Activated CD4-positive, CD25-positive, alpha-beta regulatory T cell treated with anti-CD3 and anti-CD28 coated beads, Interleukin-2, amount 50 U/mL, for 16 hours (primary cell): ENCODE results near the gene TLCD4.

ENCODE experiments used
- DNase-seq: peaks from one replicate; pipeline ENCODE4 v3.0.0-alpha.2; 2020; ENCODE audit warnings: low read depth, low spot score

Gene TLCD4

DNA sequence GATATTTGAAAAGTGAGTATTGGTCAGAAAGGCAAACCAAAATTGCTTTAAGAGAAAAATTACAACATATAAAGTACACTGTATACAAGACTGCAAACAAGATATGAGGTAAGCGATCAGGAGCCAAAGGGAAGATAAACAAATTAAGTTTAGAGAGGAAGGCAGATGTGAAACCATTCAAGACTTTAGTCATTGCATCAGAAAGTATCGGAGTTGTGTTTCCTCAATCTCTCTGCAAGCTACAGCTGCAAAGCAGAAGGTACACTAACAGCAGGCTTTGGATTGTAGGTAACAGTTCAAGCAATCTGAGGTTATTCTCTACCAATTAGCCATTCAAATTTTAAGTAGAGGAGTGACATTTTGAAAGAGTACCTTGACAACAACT, 21.3 kb upstream of the TLCD4 start:
- no peak for DNase-seq

DNA sequence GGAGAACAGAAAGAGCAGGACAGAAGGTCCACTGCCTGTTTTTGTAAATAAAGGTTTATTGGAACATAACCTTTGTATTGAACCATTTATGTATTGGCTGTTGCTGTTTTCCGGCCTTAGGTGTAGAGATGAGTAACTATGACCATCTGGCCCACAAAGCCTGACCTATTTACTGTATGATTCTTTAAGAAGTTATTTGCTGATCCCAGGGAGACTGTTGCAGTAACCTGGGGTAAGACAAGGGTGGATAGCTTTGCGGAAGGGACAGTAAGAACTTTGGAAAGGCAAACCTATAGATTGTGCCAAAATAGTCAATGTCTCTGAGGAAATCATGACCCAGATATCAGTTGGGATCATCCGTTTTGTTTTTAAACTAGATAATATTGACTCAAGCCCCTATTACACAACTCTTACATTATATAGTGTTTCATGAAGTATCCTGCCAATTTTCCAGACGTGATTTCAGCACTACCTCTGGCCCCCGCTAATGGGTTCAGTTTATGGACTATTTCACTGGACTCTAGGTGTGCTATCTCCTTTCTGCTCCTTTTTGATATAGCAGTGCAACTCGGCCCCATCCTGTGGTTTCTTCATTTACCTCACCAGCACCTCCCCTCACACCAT, 20.8 kb upstream of the TLCD4 start:
- no peak for DNase-seq

DNA sequence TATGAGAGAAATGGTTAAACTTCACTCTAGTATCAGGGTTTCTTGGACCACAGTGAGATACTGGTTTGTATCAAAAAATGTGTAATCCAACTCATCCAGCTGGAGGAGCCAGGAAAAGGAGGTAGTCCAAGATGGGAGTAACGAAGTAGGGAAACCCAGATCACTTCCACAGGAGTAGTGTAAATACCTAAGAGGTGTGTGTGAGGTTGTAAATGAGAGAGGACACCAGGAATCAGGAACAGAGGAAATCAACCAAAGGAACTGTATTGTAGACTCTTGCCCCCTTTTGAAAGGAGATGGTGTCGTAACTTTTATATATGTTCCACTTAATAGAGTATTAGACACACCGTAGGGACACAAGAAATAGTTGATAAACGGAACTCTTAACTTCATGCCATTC, 19.7 kb upstream of the TLCD4 start:
- DNase-seq, result no peak

DNA sequence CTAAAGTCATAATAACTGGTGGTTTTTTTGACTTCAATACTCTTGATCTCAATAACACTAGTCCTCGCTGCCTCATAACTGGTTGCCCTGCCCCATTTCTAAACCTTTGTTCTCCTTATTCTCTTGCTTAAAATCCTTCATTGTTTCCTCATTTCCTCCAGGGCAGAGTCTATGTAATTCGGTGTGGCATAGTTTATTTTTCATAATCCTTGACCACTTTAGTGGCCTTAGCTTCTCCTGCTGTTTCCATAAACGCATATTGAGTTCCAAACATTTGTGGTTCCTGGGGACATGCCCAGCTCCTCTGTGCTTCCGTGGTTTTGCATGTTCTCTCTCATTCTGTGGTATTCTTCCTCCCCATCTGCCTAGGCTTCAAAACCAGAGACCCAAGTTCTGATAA, 19.0 kb upstream of the TLCD4 start:
- DNase-seq, result no peak

DNA sequence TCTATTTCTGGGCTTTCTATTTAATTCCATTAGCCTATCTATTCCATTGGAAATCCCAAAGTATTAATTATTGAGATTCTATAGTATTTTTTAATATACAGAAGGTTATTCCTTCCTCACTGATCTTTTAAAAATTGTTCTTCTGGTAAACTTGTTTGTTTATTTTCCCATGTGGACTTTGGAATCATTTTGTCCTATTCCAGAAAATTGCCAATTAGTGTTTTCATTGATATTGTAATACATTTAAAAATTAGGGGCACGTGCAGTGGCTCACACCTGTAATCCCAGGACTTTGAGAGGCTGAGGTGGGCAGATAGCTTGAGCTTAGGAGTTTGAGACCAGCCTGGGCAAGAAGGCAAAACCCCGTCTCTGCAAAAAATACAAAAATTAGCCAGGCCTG, 8.4 kb upstream of the TLCD4 start:
- no peak for DNase-seq

DNA sequence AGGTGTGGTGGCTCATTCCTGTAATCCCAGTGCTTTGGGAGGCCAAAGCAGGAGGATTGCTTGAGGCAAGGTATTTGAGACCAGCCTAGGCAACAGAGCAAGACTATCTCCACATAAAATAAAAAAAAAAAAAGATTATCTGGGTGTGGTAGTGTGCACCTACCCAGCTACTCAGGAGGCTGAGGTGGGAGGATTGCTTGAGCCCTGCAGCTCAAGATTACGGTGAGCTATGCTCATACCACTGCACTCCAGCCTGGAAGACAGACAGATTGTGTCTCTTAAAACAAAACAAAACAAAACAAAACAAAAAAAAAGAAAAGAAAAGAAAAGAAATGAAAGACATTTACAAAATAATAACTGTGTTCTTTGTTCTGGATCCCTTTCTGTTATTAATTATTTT, 6.1 kb upstream of the TLCD4 start:
- DNase-seq, result no peak

DNA sequence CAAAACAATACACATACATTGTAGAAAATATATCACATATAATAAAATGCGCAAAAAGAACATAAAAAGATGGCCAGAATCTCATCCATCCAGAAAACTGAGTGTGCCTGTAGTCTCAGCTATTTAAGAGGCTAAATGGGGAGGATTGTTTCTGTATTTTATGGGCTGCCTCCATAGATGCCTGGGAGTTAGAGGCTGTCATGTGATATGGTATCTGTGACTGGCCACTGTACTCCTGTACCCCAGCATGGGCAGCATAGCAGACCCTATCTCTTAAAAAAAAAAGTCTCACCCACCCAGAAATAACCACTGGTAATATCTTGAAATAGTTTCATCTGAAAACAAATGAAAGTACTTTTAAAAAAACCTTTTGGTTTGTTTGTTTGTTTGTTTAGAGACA, 3.5 kb upstream of the TLCD4 start:
- DNase-seq, result no peak

DNA sequence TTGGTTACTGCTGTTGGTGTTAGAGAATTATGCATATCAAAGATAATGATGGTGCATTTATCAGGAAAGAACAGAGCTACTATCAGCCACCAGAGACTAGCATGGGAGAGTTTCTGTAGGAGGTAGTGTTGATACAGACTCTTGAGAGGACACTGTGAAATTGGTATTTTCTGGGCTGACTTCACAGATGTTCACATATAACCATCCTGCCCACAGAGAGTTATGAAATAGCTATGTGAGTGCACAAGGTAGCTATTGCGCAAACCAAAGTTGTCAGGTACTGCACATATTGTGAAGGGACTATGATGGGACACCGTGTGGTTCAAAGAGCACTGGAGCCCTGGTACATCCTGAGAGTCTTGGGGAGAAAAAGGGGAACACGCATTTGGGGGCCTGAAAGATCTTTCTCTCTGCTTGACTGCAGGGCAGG, 1.4 kb upstream of the TLCD4 start:
- DNase-seq, result no peak

DNA sequence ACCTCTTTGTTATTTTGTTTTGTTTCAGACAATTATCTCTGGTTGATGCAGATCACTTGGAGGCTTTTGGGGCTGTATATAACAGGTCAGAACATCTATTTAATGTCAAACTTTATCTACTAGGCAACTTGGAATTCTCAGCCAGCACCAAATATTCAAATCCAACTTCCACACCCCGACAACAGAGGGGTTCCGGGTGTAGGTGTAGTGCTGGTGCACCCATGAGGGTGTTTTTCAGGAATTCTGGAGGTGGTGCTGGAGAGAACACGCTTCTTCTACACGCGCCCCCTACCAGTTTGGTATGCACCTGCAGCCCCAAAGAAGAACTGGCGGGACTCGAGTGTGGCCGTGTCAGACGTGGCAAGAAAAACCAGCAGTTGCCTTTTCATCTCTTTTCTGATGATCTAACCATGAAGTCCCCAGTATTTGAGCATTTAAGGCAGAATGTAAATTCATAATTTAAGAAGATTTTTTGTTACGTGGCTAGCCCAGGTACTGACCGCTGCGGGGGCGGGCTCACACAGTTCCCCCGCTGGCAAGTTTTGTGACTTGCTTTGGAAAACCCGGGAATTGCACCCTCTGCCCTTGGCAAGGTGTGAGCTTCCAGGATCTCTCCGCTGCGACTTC, 462 bp upstream of the TLCD4 start:
- DNase-seq, result no peak

DNA sequence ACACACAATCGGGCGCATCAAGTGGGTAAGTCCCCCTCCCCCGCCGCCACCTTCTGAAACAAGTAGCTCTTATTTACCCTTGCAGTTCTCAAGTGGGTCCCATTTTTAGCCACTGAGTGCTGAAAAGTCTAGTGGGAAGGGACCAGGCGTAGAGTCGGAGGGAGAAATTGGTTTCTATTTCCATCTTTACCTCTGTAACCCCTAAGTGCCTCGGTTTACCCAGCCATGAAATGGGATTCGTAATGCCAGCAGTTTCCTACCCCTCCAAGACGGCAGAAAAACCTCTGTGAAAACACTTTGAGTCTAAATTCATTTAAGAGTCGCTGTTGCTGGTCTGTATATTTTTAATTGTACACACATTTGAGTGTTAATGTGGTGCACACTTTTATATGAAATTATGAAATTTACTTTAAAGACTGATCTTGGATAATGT, 928 bp downstream of the TLCD4 start:
- DNase-seq, result no peak

DNA sequence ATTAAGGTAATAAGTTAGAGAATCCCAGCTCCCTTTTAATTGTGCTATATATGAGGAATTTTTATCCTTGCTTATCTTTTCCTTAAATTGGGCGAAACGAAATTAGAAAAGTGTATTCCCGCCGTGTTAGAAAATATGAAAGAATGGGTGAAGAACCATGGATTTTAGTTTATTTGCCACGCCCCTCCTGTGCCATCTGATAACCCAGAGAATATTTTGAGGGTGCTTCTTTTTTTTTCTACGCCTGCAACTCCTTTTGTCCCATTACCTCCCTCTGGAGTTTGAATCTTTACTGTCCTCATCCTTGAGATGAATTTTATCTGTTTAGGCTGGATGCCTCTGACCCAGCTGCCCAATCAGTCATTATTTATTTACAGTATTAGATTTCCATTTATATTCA, 1.6 kb downstream of the TLCD4 start:
- no peak for DNase-seq

DNA sequence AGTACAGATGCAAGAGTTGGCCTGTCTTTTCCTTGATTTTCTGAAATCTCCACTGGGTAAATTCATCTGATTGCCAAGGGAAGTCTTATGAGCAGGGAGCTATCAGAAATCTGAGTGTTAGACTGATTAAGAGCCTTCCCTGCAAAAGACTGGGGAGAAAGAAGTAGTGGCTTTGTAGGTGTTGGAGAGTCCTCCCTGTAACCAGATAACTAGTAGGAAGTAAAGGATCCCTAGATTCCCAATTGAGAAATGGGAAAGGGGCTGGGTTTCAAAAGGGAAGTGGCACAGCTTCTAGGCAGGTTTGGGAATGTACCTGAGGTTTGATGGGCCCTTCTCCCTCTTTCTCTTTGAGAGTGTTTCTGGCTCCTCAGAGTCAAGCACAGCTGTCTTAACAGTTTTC, 2.1 kb downstream of the TLCD4 start:
- no peak for DNase-seq

DNA sequence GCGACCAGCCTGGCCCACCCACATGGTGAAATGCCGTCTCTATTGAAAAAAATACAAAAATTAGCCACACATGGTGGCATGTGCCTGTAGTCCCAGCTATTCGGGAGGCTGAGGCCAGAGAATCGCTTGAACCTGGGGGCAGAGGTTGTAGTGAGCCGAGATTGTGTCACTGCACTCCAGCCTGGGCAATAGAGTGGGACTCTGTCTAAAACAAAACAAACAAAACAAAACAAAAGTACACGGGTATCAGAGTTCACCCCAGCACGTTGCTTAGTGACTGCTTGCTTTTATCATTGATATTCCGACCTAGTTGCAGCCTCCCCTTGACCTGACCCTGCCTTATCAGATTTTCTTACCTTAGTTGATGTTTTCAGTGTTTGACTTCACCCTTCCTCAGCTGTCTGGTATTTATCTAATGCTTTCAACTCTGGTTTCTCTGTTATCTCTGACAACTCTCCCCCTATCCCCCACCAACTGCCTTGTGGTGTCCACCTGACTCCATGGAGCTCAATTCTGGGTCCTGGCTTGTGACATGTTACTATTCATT, 5.1 kb downstream of the TLCD4 start:
- no peak for DNase-seq

DNA sequence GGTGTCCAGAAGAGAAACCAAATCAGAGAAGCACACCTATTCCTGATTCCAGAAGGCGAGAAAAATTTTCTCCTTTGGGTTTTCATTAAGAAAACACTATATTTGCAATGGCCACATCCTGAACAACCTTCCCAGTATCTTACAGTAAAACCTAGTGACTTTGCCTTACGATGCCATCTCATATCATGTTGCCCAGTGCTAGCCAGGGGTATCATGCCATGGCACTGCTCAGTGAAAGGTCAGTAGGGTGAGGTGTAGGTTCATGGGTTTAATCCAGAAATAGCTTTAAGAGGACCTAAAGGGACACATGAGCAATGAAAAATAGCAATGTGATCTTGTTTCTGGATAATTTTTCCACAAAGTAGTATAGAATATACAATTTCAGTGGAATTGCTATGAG, 7.2 kb downstream of the TLCD4 start:
- DNase-seq, result no peak

DNA sequence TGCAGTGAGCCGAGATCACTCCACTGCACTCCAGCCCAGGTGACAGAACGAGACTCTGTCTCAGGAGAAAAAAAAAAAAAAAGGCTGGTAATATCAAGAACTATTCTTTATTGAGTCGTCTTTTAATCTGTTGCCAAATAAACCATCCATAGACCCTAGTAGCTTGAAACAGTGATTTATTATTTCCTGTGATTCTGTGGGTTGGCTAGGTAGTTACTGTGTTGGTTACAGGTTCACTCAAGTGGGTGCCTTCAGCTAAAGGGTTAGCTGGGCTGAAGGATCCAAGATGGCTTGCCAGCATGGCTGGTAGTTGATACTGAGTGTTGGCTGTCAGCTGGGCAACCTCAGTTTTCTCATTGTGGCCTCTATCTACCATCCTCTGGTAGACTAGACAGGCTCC, 9.2 kb downstream of the TLCD4 start:
- DNase-seq, result no peak

DNA sequence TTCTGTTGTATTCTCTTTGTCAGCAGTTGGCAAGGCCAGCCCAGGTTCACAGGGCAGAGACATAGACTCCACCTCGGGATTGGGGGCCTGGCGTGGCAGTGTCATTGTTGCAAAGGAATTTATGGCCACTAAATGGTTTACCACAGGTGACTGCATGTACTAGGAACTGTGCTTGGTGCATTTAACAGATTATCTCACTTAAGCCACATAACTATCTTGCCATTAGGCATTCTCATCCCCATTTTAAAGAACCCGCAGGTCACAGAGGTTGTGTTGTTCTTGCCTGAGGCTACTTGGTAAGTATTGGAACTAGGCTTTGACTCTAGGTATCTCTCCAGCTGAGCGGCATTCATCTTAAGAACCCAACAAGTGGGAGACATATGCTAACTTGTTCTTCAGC, 9.7 kb downstream of the TLCD4 start:
- DNase-seq, result no peak

DNA sequence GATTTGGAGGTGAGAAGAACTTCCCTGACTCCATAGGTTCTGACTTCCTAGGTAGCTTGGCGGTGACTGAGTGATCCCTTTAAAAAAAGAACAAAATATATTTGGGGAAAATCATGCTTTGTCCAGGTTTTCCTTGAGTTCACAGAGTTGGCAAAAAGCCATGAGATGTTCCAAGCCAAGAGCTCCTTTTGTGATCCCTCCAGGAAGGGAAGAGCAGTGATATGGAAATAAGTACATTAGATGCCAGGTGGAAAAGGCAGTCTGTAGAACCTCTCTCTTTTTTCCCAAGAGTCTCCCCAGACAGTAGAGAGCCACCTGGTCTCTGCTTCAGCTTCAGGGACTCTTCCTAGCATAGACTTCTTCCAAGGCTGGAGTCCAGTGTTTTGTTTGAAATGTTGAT, 10.2 kb downstream of the TLCD4 start:
- no peak for DNase-seq

DNA sequence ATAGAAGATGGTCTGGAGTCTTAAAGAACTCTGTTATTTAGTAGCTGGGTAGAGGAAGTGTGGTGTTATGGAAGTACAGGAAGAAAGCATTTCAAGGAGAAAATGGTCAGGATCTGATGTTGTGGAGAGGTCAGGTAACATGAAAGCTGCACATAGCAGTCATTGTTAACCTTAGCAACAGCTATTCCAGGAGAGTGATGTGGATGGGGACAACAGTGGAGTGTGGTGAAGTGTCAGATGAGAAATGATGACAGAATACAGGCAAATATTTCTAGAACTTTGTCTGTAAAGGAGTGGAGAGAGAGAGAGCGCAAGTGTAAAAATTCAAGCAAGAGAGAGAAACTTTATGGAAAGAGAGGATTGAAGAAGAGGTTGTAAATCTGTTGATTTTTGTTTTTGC, 15.6 kb downstream of the TLCD4 start:
- DNase-seq, result no peak

DNA sequence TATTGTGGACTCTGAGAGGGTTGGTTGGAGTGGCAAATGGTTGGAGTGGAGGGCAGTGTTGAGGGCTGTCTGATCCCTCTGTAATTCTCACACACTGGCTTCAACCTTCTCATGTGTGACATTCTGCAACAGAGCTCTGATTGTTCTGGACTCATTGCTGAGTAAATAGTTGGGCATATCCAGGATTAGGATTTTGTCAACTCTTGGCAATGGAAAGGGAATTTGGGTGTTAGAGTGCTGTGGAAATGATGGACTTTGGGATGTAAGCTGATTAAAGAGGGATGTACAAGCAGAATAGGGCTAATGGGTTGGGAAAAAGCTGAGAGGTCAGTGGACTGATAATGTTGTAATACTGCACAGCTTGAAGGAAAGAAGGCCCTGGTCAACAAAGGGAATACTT, 16.5 kb downstream of the TLCD4 start:
- no peak for DNase-seq

DNA sequence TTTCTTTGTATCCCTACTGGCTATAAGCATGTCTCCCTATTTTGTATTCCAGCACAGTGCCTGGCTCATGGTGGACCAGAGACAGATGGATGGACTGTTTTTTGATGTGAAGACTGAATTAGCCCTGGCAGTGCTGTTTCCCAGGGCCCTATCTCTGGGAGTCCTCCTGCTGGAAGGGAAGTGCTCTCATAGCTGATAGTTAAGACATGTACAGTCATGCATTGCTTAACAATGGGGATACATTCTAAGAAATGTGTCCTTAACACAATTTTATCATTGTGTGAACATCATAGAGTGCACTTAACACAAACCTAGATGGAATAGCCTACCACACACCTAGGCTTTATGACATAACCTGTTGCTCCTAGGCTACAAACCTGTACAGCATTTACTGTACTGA, 21.1 kb downstream of the TLCD4 start:
- DNase-seq, result no peak

DNA sequence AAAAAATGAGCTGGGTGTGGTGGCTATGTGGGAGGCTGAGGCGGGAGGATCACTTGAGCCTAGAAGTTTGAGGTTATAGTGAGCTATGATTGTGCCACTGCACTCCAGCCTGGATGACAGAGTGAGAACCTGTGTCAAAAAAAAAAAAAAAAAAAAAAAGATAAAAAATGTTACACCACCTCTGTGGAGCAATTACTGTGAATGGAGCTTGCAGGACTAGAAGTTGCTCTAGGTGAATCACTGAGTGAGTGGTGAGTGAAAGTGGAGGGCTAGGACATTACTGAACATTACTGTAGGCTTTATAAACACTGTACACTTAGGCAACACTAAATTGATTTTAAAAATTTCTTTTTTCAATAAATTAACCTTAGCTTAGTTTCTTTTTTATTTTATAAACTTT, 21.9 kb downstream of the TLCD4 start:
- DNase-seq, result no peak

DNA sequence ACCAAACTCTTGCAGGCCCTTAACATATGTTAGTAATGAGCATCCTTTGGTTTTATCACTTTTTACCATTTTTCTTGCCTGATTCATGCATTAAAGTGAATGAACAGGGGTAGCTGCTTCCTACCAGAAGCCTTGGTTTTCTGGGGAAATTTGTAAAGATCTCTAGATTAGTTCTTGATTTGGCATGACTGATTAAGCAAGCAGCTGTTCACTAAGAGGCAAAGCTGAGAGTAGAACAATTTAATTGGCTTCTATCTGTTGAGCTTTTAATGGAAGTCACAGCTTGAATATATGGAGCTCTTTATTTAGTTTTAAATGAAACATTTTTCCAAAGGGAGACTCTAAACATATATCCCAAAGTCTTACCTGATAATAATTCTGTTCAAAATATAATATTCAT, 23.6 kb downstream of the TLCD4 start:
- DNase-seq, result no peak

DNA sequence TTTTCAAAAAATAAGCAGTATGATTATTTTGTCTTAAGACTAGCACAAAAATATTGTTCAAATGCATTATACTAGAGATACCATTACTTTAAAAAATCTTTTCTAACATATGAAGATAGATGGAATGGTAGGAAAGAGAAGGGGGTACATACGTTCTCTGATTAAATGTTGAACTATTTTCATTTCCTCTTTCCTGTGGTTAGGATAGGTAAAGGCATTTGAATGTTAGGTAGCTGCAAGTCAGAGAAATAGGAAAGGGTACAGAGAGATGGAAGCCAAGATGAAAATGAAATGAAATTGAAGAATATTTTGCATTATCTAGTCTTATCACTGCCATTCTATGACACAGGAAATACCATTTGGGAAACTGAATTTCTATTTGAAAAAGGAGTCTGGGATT, 28.3 kb downstream of the TLCD4 start:
- no peak for DNase-seq

DNA sequence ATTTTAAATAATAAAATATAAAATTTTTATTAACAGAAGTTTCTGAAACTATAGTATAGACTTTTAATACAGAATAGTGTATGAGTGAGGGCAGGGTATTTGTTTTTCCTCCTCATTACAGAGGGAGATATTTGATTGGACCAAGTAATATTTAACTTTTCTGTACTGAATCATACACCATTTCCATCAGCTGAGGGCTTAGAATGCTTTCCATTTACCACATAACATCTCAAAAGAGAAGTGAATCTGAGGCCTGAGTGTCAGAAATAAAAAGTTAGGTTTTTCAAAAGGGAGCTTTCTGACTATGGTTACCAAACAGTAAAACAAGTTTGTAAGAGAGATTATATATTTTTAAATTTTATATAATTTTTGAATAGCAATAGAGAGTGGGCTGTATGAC, 29.5 kb downstream of the TLCD4 start:
- DNase-seq, result no peak
